Amniotic epithelial cell (primary cell): Measurements from ENCODE around the gene RPL3.
"Not testable (repeated sequence)": the region's sequence is repeated elsewhere in the genome, so short reads cannot be mapped to it uniquely, and the experiment has no call there.

Source experiments
- DNase-seq: peaks from one replicate; pipeline ENCODE4 v3.0.0-alpha.2; 2010; ENCODE audit warnings: low read depth

RPL3 gene

DNA sequence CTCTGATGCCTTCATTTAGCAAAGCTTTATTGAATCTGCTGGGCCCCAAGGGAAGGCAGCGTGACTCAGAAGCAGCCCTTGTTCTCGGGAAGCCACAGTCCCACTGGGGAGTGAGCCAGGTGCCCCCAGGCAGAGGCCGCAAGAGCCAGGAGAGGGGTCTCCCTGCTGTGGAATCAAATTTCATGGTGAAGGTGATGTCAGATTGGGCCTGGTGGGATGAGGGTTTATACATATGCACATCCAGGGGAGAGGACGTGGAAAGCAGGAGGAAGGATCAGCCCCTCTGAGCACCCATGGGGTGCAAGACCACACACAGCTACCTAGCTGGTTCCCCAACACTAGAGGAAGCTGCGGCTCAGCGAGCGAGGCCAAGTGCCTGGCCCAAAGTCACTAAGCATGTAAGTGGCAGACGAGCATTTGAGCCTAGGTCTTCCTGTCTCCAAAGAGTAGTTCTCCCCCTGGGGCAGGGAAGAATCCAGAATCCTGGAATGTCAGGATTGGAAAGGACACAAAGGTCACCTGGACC is 32.3 kb upstream of the RPL3 start:
- no peak for DNase-seq

DNA sequence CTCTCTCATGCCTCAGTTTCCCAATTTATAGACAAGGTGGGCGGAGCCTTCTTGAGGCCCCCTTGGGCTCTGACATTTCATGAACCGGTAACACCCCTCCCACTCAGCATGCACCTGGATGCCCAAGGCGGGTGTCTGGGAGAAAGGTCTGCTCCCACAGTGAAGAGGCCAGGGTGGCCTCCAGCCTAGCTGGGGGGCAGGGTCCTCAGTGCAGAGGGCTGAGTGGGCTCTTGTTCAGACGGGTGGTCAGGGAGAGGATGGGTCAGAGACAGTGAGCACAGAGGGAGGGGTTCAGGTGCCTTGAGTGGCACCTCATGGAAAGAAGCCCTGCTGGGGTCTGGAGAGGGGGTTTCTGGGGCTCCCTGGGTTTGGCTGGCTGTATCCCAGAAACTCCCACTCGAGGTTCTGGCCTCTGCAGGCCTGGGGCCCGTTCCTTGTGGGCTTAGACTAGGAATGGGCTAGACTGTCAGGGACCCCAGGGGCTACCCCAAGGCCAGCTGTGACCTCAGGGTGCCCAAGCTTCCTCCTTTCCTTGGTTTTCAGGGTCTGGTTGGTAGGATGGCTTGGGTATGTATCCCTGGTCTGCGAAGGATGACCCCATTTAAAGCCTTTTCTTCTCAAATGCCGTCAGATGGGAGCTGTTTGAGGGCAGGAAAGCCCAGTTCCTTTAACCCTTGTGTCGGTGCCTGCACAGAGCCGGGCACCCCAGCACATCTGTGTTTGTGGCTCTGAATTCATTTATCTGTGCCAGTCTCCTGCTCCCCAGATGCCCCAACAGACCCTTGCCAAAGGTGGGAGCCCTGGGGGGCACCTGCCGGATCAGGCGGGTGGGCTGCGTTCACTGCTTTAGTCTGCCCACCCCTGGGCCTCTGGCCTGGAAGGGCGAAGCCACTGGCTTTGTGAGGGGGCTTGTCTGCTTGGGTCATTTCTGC is 31.6 kb upstream of the RPL3 start:
- DNase-seq: no peak

DNA sequence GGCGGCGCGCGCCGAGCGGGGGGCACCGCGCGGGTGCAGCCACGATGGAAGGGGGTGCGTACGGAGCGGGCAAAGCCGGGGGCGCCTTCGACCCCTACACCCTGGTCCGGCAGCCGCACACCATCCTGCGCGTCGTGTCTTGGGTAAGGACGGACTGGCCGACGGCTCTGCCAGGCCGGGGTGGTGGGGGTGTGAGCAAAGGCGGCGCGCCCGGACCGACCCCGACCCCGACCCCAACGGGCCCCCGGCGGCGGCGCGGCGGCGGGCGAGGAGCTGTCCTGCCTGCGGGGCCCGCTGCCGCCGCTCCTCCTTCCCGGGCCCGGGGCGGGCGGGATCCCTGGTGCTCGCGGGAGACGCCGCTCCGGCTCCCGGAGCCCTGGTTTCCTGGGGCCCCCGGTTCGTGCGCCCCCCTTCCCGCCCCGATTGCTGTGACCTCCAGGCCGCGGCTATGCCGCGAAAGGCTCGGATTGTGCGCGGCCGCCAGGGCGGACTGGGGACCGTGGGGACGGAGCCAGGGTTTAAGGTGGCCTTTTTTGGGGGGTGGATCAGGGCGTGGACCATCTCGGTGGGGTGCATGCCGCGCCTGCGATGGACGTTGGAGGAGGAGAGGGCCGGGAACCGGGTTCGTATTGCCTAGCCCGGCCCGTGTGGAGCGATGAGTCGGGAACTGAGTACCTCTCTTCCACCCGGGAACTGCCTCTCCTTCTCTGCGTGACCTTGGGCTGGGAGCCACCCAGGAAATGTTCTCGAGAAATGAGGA is 30.7 kb upstream of the RPL3 start, which contains the start of gene SYNGR1:
SYNGR1 (plus strand) TSS at position 25 of the 760 bp plus-strand sequence; CDS start at position 45, 20 bp downstream.
- no peak for DNase-seq

DNA sequence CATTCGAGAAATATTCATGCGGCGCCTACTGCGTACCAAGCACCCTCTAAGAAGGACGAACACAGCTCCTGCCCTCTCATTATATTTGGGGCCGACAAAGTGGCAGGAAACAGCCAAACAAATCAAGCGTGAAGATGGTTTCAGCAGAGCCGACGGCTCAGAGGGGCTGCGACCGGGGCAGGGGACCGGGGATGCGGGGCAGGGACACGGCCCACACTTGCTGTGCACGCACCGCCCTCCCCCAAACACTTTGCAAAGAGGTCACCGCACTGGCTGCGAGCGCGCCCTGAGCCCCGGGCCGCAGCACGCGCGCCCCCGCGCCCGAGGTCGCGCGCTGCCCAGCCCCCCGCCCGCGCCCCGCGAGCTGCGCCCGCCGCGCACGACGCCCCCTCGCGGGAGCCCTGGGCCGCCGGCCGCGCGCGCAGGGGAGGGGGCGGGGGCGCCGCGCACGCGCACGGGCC is 30.1 kb upstream of the RPL3 start:
- DNase-seq: no peak

DNA sequence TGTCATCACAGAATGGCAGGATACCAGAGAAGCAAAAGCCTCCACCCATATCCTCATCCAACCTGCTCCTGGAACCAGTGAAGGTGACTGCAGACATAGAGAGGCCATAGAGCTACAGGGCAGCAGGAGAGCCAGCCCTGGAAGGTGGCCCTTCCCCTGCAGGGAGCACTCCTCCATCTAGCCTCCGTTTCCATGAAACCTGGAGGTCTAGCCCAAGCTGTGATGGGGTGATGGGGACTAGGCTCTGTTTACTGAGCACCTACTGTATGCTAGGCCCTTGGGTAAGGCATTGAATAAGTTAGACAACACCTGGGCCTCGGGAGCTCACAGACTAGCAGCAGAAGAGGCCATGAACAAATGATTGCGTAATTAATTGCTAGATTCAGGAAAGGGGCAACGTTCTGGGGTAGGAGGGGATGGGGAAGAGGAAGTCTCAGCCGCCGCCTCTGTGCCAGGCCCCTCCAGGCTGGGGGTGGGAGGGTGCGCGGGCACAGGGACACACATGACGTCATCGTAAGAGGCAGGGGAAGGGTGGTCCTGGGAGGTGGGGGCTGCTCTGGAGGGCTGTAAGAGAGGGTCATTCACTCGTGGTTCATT is 29.6 kb upstream of the RPL3 start:
- DNase-seq: no peak

DNA sequence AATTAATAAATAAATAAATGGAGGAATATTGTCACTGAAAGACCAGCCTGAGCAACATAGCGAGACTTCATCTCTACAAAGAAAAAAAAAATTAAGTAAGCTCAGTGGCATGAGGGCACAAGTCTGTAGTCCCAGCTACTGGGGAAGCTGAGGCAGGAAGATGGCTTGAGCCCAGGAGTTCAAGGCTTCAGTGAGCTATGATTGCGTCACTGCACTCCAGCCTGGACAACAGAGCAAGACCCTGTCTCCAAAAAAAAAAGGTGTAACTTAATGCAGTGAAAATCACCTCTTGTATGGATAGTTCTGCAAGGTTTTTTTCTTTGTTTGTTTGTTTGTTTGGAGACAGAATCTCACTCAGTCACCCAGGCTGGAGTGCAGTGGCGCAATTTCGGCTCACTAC is 25.8 kb upstream of the RPL3 start:
- no peak for DNase-seq

DNA sequence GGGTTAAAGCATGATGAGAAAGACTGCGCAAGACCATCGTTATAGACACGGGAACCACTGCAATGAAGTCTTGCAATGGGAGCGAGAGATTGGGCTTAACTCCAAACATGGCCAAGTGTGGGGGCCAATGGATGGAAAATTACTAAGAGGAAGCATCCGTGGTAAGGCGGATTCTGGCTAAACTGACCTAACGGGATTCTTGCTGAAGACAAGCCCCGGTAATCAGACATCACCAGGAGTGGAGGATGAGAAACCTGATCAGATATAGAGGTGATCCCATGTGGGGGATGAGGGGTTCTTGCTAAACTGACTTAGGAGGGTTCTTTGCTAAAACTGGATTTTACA is 24.6 kb upstream of the RPL3 start:
- DNase-seq: no peak

DNA sequence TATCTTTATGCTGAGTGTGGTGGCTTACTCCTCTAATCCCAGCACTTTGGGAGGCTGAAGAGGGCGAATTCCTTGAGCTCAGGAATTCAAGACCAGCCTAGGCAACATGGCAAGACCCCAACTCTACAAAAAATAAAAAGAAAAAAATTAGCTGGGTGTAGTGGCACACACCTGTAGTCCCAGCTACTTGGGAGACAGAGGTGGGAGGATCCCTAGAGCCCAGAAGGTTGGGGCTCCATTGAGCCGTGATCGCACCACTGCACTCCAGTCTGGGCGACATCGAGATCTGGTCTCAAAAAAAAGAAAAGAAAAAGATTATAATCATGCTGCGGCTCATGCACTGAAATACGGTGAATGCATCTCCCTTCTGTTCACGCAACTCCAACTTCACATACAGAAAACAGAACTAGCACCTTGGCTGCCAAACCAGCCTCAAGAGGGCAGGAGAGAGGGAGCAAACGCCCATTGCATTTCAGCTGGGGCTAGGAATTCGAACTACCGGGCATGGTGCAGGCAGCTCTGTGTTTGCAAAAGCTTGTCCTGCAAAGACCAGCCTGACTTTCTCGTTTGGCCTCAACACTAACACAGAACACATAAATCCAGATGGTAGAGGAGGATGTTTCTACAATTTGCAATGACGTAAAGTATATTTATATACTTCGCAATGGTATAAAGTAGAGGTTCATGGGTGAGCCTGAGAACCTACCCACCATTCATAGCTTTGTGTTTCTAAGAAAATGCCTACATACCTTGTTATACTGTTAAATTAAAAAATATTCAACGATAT is 24.0 kb upstream of the RPL3 start:
- DNase-seq: peak; percentile 60

DNA sequence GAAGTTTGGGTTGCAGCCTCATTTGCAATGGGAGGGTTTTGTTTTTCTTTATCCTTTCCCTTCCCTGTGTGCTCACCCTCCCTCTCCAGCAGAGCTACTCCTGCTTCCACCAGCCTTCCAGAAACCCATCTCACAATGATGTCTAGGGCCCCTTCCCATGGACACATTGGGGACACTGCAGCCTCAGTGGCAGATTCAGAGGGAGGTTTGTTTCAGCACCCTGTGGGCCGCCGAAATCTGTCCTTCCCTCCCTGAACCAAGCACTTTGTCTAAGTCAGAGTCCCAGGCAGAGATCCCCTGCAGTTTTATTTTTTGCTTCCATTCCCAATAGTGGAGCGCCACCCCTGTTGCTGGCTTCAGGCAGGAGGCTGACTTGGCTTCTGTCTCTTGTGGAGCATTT is 21.8 kb upstream of the RPL3 start:
- DNase-seq: no peak

DNA sequence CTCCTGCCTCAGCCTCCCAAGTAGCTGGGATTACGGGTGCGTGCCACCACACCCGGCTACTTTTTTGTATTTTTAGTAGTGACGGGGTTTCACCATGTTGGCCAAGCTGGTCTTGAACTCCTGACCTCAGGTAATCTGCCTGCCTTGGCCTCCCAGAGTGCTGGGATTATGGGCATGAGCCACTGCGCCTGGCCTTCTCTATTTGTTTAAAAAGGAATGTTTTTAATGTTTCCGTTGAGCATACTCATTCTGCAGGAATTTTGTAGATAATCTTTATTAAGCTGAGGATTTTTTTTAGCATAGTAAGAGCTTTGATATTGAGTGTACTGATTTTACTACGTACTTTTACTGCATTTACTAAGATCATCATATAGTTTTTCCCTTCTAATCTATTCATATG is 20.4 kb upstream of the RPL3 start:
- peak; percentile 85 for DNase-seq

DNA sequence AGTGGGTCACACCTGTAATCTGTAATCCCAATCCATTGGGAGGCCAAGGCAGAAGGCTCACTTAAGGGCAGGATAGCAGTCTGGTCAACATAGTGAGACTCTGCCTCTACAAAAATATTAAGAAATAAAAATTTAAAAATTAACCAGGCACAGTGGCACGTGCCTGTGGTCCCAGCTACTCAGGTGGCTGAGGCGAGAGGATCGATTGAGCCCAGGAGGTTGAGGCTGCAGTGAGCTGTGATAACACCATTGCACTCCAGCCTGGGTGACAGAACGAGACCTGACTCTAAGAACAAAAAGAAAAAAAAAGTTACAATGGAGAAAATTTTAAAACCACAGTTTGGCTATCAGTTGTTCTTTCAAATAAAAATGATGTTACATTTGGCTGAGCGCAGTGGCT is 17.0 kb upstream of the RPL3 start:
- no peak for DNase-seq

DNA sequence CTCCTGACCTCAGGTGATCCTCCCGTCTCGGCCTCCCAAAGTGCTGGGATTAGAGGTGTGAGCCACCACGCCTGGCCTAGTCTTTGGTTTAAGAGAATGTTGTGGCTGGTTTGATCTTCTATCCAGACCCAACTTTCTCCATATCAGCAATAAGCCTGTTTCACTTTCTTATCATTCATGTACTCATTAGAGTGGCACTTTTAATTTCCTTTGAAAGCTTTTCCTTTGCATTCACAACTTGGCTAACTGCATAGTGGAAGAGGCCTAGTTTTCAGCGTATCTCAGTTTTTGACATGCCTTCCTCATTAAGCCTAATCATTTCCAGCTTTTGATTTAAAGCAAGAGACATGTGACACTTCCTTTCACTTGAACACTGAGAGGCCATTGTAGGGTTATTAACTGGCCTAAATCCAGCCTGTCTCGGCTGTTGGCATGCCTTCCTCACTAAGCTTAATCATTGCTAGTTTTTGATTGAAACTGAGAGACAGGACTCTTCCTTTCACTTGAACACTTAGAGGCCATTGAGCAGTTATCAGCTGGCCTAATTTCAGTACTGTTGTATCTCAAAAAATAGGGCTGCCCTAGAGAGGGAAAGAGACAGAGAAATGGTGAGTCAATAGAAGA is 13.1 kb upstream of the RPL3 start:
- no peak for DNase-seq

DNA sequence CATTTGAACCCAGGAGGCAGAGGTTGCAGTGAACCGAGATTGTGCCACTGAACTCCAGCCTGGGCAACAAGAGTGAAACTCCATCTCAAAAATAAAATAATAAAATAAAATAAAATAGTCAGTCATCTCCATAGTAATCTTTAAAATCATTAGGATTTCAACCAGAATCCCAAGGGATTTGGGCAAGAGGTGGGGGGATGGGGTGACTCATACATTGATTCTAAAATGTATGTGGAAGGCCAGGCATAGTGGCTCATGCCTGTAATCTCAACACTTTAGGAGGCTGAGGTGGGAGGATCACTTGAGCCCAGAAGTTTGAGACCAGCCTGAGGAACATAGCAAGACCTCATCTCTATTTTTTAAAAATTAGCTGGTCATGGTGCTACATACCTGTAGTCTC is 11.1 kb upstream of the RPL3 start:
- not testable (repeated sequence) for DNase-seq

DNA sequence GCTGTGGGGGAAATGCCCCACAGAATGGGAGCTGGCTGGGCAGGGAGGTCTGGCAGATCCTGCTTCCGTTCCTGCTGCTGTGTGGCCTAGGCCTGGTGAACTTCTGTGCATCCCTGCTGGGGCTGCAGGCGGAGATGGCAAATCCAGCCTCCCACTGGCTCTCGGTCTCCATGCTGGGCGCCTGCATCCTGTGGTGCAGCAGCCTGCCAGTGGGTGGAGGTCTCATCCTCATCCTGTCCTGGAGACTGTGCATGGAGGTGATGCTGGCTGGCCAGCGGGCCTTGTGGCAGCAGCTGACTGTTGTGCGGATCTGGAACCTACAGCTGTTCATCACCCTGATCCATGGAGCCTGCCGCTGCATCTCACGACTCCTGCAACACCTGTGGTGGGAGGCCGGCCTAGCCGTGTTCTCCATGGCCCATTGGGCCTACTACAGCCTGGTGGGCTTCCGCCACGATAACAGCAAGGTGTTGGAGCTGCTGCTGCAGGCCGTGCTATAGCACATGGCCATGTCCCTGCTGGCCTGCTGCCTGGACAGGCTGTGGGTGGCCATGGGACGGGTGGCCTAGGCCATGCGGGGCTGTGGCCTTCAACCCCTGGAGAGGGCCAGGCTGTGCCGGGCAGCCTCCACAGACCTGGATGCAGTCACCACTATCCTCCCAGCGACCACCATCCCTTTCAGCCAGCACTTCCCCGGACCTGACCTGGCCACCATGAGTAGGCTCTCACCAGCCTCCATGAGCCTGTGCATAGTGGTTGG is 8.8 kb upstream of the RPL3 start:
- no peak for DNase-seq

DNA sequence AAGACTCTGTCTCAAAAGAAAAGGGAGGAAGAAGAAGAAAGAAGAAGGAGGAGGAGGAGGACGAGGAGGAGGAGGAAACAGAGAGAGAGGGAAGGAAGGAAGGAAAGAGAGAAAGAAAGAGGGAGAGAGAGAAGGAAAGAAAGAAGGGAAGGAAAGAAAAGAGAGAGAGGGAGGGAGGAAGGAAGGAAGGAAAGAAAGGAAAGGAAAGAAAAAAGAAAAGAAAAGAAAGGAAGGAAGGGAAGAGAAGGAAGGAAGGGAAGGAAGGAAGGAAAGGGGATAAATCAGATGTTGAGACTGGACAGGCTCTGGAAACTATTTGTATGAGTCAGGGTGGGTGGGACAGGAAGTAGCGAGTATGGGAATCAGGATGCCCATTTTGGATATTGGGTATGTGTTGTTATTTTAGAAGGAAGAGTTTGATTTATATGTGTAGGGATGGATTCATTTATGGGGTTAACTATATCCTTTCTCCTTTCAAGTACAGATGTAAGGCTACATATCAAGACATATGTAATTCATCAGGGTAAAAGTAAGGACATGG is 6.0 kb upstream of the RPL3 start:
- DNase-seq: no peak

DNA sequence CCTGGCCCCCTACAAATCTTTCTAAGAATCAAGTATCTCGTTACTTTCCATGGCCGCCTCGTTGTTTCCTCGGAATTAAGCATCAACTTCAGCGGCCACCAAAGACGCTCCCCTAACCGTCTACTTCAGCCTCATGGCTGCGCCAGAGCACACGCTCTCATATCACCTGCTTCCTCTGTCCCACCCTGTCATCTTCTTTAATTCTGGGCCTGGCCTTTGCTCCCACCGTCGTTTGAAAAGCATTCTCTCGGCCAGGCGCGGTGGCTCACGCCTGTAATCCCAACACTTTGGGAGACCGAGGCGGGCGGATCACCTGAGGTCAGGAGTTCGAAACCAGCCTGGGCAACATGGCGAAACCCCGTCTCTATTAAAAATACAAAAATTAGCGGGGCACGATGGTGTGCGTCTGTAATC is 1.2 kb upstream of the RPL3 start:
- not testable (repeated sequence) for DNase-seq

DNA sequence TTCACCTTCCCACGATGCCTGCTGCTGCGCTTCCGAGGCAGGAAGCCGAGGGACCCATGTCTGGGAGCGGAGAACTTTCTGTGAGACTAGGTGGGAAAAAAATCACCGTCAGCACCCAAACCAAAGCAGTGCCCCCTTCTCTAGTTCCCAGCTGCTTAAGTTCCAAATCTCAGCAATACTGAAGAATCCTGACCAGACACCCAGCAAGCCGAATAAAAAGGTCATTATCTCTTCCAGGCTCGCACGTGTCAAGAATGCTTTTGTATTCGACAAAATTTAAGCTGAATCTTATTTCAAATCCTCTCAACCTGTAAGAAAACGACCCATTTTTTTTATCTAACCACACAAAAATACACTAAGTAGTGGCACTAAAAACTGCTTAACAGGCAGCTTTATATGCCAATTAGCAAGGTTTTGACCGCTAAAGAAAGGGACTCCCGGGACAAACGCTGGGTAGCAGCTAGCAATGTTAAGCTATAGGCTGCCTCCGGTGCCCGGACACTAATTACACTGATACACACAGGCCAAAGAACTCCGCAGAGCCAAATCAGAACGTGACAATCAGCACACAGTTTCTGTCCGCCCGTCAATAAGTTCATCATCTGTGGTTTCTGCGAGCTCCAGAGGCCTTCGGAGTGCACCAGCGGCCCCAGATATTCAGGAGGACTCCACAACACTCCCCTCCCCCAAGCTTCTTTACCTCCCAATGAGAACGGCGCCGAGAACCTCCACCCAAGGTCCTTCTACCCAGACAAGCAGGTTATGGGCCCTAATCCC is 728 bp downstream of the RPL3 start:
- no peak for DNase-seq

DNA sequence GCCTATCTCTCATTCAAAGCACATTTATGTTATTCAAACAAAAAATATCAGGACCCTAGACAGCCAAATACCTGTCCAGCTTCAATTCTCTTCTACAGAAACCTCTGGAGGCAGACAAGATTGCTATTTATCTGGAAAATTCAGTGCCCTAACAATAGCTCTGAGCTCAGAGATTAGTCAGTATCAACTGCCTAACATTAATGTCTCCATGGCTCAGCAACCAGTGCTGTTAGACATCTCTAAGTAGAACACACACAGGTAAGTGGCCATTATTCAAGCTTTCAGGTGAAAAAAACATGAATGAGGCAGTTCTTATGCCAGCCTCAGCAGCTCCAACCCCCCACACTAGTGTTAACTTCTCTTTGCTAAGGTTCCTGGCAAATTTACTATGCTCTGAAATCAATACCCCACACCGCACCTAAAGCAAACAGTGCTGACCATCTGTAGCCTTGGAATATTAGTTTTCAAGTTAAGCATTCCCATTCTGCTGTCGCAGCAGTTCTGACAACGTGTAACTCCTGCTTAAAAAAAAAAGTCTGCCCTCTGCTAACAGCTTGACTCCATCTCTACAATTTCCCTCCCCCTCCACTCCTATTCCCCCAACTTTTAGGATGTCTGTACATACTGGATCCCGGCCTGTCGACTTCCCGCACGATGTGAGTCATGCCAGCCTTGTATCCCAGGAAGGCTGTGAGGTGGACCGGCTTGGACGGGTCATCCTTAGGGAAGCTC is 1.5 kb downstream of the RPL3 start:
- DNase-seq: peak; percentile 52
